A549 (cell line): Measurements from ENCODE around the gene RABIF. TPM values are rescaled to one million over a fixed set of nuclear protein-coding genes. Genes with fewer than 3 reads are reported as not detected.

Experiments
- ATAC-seq, 2 experiments: fragments of 200-7000 bp in 1 of 2; fragments of >200 bp in 1 of 2; cut with Nextera tagmentation in 1 of 2; cut with Tn5 transposase in 1 of 2; 3 replicates each; pipeline versions ENCODE4 v1.8.0 to v1.9.1; 2018 to 2020; ENCODE audit warnings: mild to moderate bottlenecking in 1 of 2, moderate library complexity in 1 of 2
- CTCF ChIA-PET: fragments of 300-600 bp; sonication (Branson Sonifier 250); formaldehyde crosslinking; extraction: SDS; loops from one replicate; lab custom pipeline; 2021; ENCODE audit warnings: antibody characterized with exemption, inconsistent platforms; lab: Yijun Ruan, JAX
- POLR2A ChIA-PET: fragments of 350-600 bp; formaldehyde crosslinking; extraction: SDS; loops from one replicate; lab custom pipeline; 2021; ENCODE audit warnings: antibody characterized with exemption, inconsistent platforms; lab: Yijun Ruan, JAX
- DNase-seq, 2 experiments: peaks; one replicate each; pipeline versions ENCODE4 v3.0.0 to v3.0.0-alpha.2; 2011 to 2016; ENCODE audit warnings: low read depth in 1 of 2, low spot score in 1 of 2
- FAIRE-seq: peaks from 2 replicates; lab custom pipeline; 2011; peaks lifted over from hg19 to GRCh38; lab: Jason Lieb, UNC
- H3K27ac ChIP-seq, 2 experiments: fragments of >200 bp; sonication (Bioruptor Twin); formaldehyde crosslinking; 3 replicates each; pipeline ENCODE4 v1.5.1; 2016 to 2017
- H3K4me1 ChIP-seq: fragments of >200 bp; sonication (Bioruptor Twin); formaldehyde crosslinking; 3 replicates; pipeline ENCODE4 v1.6.1; 2016
- H3K4me2 ChIP-seq: fragments of >200 bp; sonication (Bioruptor Twin); formaldehyde crosslinking; 3 replicates; pipeline ENCODE4 v1.6.1; 2016
- H3K4me3 ChIP-seq: fragments of >200 bp; sonication (Bioruptor Twin); formaldehyde crosslinking; 3 replicates; pipeline ENCODE4 v1.5.1; 2016
- H3K9me3 ChIP-seq: fragments of >200 bp; sonication (Bioruptor Twin); formaldehyde crosslinking; 3 replicates; pipeline ENCODE4 v1.6.1; 2016
- CBX8 ChIP-seq: fragments of 200-600 bp; sonication (generic); IDR thresholded peaks from 2 replicates; pipeline ENCODE4 v1.6.1; 2016
- CHD2 ChIP-seq: fragments of 150-350 bp; IDR thresholded peaks from 2 replicates; pipeline ENCODE4 v1.6.1; 2014; ENCODE audit warnings: low read length; ENCODE audit not compliant: partially characterized antibody
- EHF ChIP-seq: fragments of 250-450 bp; sonication (Bioruptor Pico); IDR thresholded peaks from 2 replicates; pipeline ENCODE4 v1.5.0; 2020; ENCODE audit warnings: mild to moderate bottlenecking
- EP300 ChIP-seq, 2 experiments: fragments of >200 bp; sonication (Bioruptor Twin); formaldehyde crosslinking; IDR thresholded peaks; 2 replicates in 1 of 2; 3 replicates in 1 of 2; pipeline ENCODE4 v1.6.1; 2016 to 2017
- ESRRA ChIP-seq: fragments of 150-350 bp; IDR thresholded peaks from 2 replicates; pipeline ENCODE4 v1.6.1; 2014; ENCODE audit warnings: mild to moderate bottlenecking, low read length, borderline replicate concordance
- FOSB ChIP-seq: fragments of 250-450 bp; sonication (Bioruptor Pico); IDR thresholded peaks from 2 replicates; pipeline ENCODE4 v1.5.0; 2020; ENCODE audit warnings: mild to moderate bottlenecking, moderate library complexity
- FOXS1 ChIP-seq: fragments of 250-450 bp; sonication (Bioruptor Pico); IDR thresholded peaks from 2 replicates; pipeline ENCODE4 v1.5.0; 2020; ENCODE audit warnings: mild to moderate bottlenecking, moderate library complexity
- HDAC2 ChIP-seq: fragments of 200-600 bp; sonication (generic); IDR thresholded peaks from 2 replicates; pipeline ENCODE4 v1.6.1; 2016
- HEYL ChIP-seq: fragments of 250-450 bp; sonication (Bioruptor Pico); IDR thresholded peaks from 2 replicates; pipeline ENCODE4 v1.8.0; 2021; ENCODE audit warnings: mild to moderate bottlenecking, moderate library complexity
- HOXA7 ChIP-seq: fragments of 250-450 bp; sonication (Bioruptor Pico); IDR thresholded peaks from 2 replicates; pipeline ENCODE4 v1.5.0; 2020; ENCODE audit warnings: mild to moderate bottlenecking, moderate library complexity
- HOXB5 ChIP-seq: fragments of 250-450 bp; sonication (Bioruptor Pico); IDR thresholded peaks from 2 replicates; pipeline ENCODE4 v1.5.0; 2020; ENCODE audit warnings: mild to moderate bottlenecking, moderate library complexity
- JUN ChIP-seq, 2 experiments: fragments of >200 bp; sonication (Bioruptor Twin); formaldehyde crosslinking; IDR thresholded peaks; 2 replicates in 1 of 2; 3 replicates in 1 of 2; pipeline ENCODE4 v1.6.1; 2016 to 2017
- KDM5A ChIP-seq: fragments of 200-600 bp; sonication (generic); IDR thresholded peaks from 2 replicates; pipeline ENCODE4 v1.6.1; 2016; ENCODE audit warnings: antibody characterized with exemption, mild to moderate bottlenecking
- MAFK ChIP-seq: fragments of 450-650 bp; IDR thresholded peaks from 2 replicates; pipeline ENCODE4 v1.6.1; 2014; ENCODE audit not compliant: partially characterized antibody
- MAZ ChIP-seq: fragments of 150-350 bp; IDR thresholded peaks from 2 replicates; pipeline ENCODE4 v1.6.1; 2014; ENCODE audit warnings: antibody characterized with exemption, low read depth, low read length, borderline replicate concordance
- NR3C1 ChIP-seq: fragments of >200 bp; sonication (Bioruptor Twin); formaldehyde crosslinking; IDR thresholded peaks from 3 replicates; pipeline ENCODE4 v1.6.1; 2017
- POLR2A ChIP-seq: IDR thresholded peaks from 2 replicates; pipeline ENCODE4 v1.6.1; 2012; ENCODE audit warnings: mild to moderate bottlenecking, low read length
- POLR2AphosphoS2 ChIP-seq: conservative IDR thresholded peaks from 2 replicates; pipeline ENCODE4 v1.6.1; 2012; ENCODE audit warnings: low read length, improper control_type of control experiment, inconsistent platforms
- RCOR1 ChIP-seq: fragments of 150-350 bp; IDR thresholded peaks from 2 replicates; pipeline ENCODE4 v1.6.1; 2014; ENCODE audit warnings: antibody characterized with exemption, low read length, low read depth
- RNF2 ChIP-seq: fragments of 200-600 bp; sonication (generic); IDR thresholded peaks from 2 replicates; pipeline ENCODE4 v1.6.1; 2016; ENCODE audit warnings: low read depth, mild to moderate bottlenecking, antibody characterized with exemption, moderate library complexity, borderline replicate concordance
- TP53 ChIP-seq: fragments of 250-450 bp; sonication (Bioruptor Pico); IDR thresholded peaks from 2 replicates; pipeline ENCODE4 v1.5.0; 2021; ENCODE audit warnings: mild to moderate bottlenecking, moderate library complexity
- ZC3H11A ChIP-seq: fragments of 450-650 bp; IDR thresholded peaks from 2 replicates; pipeline ENCODE4 v1.6.1; 2014; ENCODE audit warnings: antibody characterized with exemption, mild to moderate bottlenecking
- ZNF302 ChIP-seq: fragments of 250-450 bp; sonication (Bioruptor Pico); IDR thresholded peaks from 2 replicates; pipeline ENCODE4 v1.9.0; 2021; ENCODE audit warnings: inconsistent platforms, mild to moderate bottlenecking, moderate library complexity
- WGBS: methylation state at CpG from one replicate; pipeline ENCODE4 v1.1.6; 2017; ENCODE audit errors: missing lambda C conversion rate; 5-methylcytosine and 5-hydroxymethylcytosine counted together
- polyA plus RNA-seq, 4 experiments: library from polyadenylated mRNA; depleted of rRNA in 3 of 4; stranded (reverse); fragments of >200 nt; fragmentation: RNase III in 1 of 4; extraction: RNeasy Plus Mini Kit Qiagen cat#74134 plus additional on column Dnase treatment in 1 of 4; gene quantifications; 2 replicates in 3 of 4; 3 replicates in 1 of 4; pipeline ENCODE4 v1.2.3, GENCODE V29; 2011 to 2017
- TF ChIP-seq, protein P1 (sequence below): fragments of 200-600 bp; sonication (generic); IDR thresholded peaks from 2 replicates; pipeline ENCODE4 v1.6.1; 2016; ENCODE audit warnings: antibody characterized with exemption, mild to moderate bottlenecking, moderate library complexity
- TF ChIP-seq, protein P2 (sequence below): IDR thresholded peaks from 2 replicates; pipeline ENCODE4 v1.6.1; 2012
- TF ChIP-seq, protein P3 (sequence below): fragments of >200 bp; sonication (Bioruptor Twin); formaldehyde crosslinking; IDR thresholded peaks from 3 replicates; pipeline ENCODE4 v1.5.1; 2016

RABIF gene
- polyA plus RNA-seq, 2 of the 4 experiments (the other 2 are of a cell fraction) = 16.8 to 22.1 TPM

DNA sequence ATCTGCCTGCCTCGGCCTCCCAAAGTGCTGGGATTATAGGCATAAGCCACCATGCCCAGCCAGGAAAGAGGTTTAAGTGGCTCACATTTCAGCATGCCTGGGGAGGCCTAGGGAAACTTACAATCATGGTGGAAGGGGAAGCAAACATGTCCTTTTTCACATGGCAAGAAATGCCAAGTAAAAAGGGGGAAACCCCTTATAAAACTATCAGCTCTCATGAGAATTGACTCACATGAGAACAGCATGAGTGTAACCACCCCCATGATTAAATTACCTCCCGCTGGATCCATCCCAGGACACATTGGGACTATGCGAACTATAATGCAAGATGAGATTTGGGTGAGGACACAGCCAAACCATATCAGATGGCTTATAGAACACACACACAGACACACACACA is 46.9 kb upstream of the RABIF start:
- DNase-seq (no peak), FAIRE-seq (no peak), ATAC-seq (no peak)
- no peaks in the 10 kb centered on the region for H3K4me1 ChIP-seq
- POLR2A ChIA-PET = no interaction called here
- H3K4me2 ChIP-seq = no peak overlapping the region
- H3K9me3 ChIP-seq = peaks cover 7% of the 10 kb centered on the region; the same call in 2 of the 3 replicates
- CTCF ChIA-PET = no interaction called here
- WGBS = 54% methylated on average over 3 of the region's 3 CpGs
- H3K4me3 ChIP-seq = no peak overlapping the region
- no peak overlapping the region for H3K27ac ChIP-seq
- TF ChIP-seq RNF2 = no peak
- TF ChIP-seq EHF (CRISPR knock-in tag) = no peak
- no peak for TF ChIP-seq KDM5A
- no peak for TF ChIP-seq HOXA7 (CRISPR knock-in tag)
- TF ChIP-seq EP300 (IDR thresholded peaks at IDR 0.05) = no peak
- no peak for TF ChIP-seq HEYL (CRISPR knock-in tag)
- no peak for TF ChIP-seq RCOR1
- TF ChIP-seq TP53 (CRISPR knock-in tag) = no peak
- TF ChIP-seq POLR2AphosphoS2 = no peak

DNA sequence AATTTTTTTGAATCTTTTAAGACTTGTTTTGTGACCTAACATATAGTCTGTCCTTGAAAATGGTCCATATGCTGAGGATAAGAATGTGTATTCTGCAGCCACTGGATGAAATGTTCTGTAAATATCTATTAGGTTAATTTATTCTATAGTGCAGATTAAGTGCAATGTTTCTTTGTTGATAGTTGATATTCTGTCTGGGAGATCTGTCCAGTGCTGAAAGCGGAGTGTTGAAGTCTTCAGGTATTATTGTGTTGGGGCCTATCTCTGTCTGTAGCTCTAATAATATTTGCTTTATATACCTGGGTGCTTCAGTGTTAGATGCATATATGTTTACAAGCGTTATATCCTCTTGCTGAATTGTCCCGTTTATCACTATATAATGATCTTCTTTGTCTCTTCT is 45.8 kb upstream of the RABIF start:
- FAIRE-seq = no peak
- POLR2A ChIA-PET = no interaction called here
- WGBS = 41% methylated on average over 3 of the region's 3 CpGs
- TF ChIP-seq, protein P1, sequence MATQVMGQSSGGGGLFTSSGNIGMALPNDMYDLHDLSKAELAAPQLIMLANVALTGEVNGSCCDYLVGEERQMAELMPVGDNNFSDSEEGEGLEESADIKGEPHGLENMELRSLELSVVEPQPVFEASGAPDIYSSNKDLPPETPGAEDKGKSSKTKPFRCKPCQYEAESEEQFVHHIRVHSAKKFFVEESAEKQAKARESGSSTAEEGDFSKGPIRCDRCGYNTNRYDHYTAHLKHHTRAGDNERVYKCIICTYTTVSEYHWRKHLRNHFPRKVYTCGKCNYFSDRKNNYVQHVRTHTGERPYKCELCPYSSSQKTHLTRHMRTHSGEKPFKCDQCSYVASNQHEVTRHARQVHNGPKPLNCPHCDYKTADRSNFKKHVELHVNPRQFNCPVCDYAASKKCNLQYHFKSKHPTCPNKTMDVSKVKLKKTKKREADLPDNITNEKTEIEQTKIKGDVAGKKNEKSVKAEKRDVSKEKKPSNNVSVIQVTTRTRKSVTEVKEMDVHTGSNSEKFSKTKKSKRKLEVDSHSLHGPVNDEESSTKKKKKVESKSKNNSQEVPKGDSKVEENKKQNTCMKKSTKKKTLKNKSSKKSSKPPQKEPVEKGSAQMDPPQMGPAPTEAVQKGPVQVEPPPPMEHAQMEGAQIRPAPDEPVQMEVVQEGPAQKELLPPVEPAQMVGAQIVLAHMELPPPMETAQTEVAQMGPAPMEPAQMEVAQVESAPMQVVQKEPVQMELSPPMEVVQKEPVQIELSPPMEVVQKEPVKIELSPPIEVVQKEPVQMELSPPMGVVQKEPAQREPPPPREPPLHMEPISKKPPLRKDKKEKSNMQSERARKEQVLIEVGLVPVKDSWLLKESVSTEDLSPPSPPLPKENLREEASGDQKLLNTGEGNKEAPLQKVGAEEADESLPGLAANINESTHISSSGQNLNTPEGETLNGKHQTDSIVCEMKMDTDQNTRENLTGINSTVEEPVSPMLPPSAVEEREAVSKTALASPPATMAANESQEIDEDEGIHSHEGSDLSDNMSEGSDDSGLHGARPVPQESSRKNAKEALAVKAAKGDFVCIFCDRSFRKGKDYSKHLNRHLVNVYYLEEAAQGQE = peak; percentile 61; the same call in 1 of the 2 replicates
- no peak for TF ChIP-seq MAZ
- TF ChIP-seq, all 56 proteins: peak for 1
- CTCF ChIA-PET = no interaction called here
- ATAC-seq (no peak), DNase-seq (no peak)
- H3K27ac ChIP-seq = no peak overlapping the region
- H3K4me1 ChIP-seq = no peaks in the 10 kb centered on the region
- no peak overlapping the region for H3K4me2 ChIP-seq
- H3K4me3 ChIP-seq = no peak overlapping the region
- peaks cover 7% of the 10 kb centered on the region; the same call in 2 of the 3 replicates for H3K9me3 ChIP-seq

DNA sequence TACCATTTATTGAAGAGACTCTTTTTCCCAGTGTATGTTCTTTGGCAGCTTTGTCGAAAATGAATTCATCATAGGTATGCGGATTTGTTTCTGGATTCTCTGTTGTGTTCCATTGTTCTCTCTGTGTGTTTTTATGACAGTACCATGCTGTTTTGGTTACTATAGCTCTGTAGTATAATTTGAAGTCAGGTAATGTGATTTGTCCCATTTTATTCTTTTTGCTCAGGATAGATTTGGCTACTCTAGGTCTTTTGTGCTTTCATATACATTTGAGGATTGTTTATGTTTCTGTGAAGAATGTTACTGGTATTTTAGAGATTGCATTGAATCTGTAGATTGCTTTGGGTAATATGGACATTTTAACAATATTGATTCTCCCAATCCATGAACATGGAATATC is 43.5 kb upstream of the RABIF start:
- Histone ChIP-seq H3K9me3 (peaks cover 7% of the 10 kb centered on the region; the same call in 2 of the 3 replicates), H3K4me2 (no peak overlapping the region), H3K4me1 (no peaks in the 10 kb centered on the region), H3K27ac (no peak overlapping the region), H3K4me3 (no peak overlapping the region)
- ChIA-PET CTCF (no interaction called here), POLR2A (no interaction called here)
- DNase-seq = no peak
- ATAC-seq = no peak
- no peak for FAIRE-seq
- TF ChIP-seq ZNF302 (no peak), HOXB5 (CRISPR knock-in tag) (no peak), FOXS1 (no peak), MAFK (no peak), CHD2 (no peak), EP300 (IDR thresholded peaks at IDR 0.05) (no peak), ESRRA (no peak), FOSB (CRISPR knock-in tag) (no peak), EHF (CRISPR knock-in tag) (no peak), KDM5A (no peak), HDAC2 (no peak), NR3C1 (no peak), ZC3H11A (no peak), JUN (IDR thresholded peaks at IDR 0.05) (no peak), POLR2A (no peak), CBX8 (no peak)
- TF ChIP-seq, protein P2, sequence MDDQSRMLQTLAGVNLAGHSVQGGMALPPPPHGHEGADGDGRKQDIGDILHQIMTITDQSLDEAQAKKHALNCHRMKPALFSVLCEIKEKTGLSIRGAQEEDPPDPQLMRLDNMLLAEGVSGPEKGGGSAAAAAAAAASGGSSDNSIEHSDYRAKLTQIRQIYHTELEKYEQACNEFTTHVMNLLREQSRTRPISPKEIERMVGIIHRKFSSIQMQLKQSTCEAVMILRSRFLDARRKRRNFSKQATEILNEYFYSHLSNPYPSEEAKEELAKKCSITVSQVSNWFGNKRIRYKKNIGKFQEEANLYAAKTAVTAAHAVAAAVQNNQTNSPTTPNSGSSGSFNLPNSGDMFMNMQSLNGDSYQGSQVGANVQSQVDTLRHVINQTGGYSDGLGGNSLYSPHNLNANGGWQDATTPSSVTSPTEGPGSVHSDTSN = no peak
- TF ChIP-seq, protein P3, sequence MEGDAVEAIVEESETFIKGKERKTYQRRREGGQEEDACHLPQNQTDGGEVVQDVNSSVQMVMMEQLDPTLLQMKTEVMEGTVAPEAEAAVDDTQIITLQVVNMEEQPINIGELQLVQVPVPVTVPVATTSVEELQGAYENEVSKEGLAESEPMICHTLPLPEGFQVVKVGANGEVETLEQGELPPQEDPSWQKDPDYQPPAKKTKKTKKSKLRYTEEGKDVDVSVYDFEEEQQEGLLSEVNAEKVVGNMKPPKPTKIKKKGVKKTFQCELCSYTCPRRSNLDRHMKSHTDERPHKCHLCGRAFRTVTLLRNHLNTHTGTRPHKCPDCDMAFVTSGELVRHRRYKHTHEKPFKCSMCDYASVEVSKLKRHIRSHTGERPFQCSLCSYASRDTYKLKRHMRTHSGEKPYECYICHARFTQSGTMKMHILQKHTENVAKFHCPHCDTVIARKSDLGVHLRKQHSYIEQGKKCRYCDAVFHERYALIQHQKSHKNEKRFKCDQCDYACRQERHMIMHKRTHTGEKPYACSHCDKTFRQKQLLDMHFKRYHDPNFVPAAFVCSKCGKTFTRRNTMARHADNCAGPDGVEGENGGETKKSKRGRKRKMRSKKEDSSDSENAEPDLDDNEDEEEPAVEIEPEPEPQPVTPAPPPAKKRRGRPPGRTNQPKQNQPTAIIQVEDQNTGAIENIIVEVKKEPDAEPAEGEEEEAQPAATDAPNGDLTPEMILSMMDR = no peak
- TF ChIP-seq, all 56 proteins: peak for 0
- WGBS = 30% methylated on average over 2 of the region's 2 CpGs
